Thoracic aorta (tissue), 2 donors: ENCODE results near the gene UBE2B. TPM values are rescaled to one million over a fixed set of nuclear protein-coding genes. Genes with fewer than 3 reads are reported as not detected.
"Not testable (repeated sequence)": the region's sequence is repeated elsewhere in the genome, so short reads cannot be mapped to it uniquely, and the experiment has no call there.

Experiments used
- ATAC-seq: fragments of 150-250 bp; one replicate; pipeline ENCODE4 v1.8.0; 2017; ENCODE audit warnings: low read depth; ENCODE audit not compliant: insufficient number of reproducible peaks, low FRiP score
- DNase-seq: peaks from one replicate; pipeline ENCODE4 v3.0.0-alpha.2; 2020; ENCODE audit warnings: low spot score
- H3K27ac ChIP-seq, 2 donors: fragments of 200-600 bp; sonication (generic); 1 replicate in 1 of 2; 2 replicates in 1 of 2; pipeline ENCODE4 v1.5.1; 2016; ENCODE audit warnings: mild to moderate bottlenecking in 2 of 2, moderate library complexity in 2 of 2
- H3K27me3 ChIP-seq: fragments of 200-600 bp; sonication (generic); replicated peaks from 2 replicates; pipeline ENCODE4 v1.6.0; 2016; ENCODE audit warnings: mild to moderate bottlenecking; ENCODE audit not compliant: insufficient read depth
- H3K36me3 ChIP-seq: fragments of 200-600 bp; sonication (generic); one replicate; pipeline ENCODE4 v1.5.1; 2016
- H3K4me1 ChIP-seq, 2 donors: fragments of 200-600 bp; sonication (generic); 1 replicate in 1 of 2; 2 replicates in 1 of 2; pipeline versions ENCODE4 v1.5.1 to v1.6.0; 2016; ENCODE audit warnings: low read depth in 2 of 2, mild to moderate bottlenecking in 1 of 2; ENCODE audit not compliant: control insufficient read depth in 1 of 2
- H3K4me3 ChIP-seq: fragments of 200-600 bp; sonication (generic); 2 replicates; pipeline ENCODE4 v1.5.1; 2016; ENCODE audit warnings: mild to moderate bottlenecking
- H3K9me3 ChIP-seq: fragments of 200-600 bp; sonication (generic); 2 replicates; pipeline ENCODE4 v1.5.1; 2016
- total RNA-seq, 2 donors: library from RNA; depleted of rRNA; stranded (reverse); fragments of >200 nt; gene quantifications; one replicate each; pipeline versions ENCODE4 v1.1.0 to v1.2.3, GENCODE V29; 2016
- TF ChIP-seq, protein P1 (sequence below): fragments of 200-600 bp; sonication (generic); IDR thresholded peaks from one replicate; pipeline ENCODE4 v1.5.1; 2019; ENCODE audit warnings: antibody characterized with exemption

The UBE2B gene
- total RNA-seq, 2 donors from 2014 or later = 21.1 to 82.1 TPM

- Histone ChIP-seq H3K27me3 (no peaks in the 10 kb centered on the region), H3K4me3 (no peak overlapping the region), H3K4me1 (no peaks in the 10 kb centered on the region), H3K36me3 (no peaks in the 10 kb centered on the region), H3K9me3 (no peaks in the 10 kb centered on the region), H3K27ac (no peak overlapping the region)
- TF ChIP-seq, protein P1, sequence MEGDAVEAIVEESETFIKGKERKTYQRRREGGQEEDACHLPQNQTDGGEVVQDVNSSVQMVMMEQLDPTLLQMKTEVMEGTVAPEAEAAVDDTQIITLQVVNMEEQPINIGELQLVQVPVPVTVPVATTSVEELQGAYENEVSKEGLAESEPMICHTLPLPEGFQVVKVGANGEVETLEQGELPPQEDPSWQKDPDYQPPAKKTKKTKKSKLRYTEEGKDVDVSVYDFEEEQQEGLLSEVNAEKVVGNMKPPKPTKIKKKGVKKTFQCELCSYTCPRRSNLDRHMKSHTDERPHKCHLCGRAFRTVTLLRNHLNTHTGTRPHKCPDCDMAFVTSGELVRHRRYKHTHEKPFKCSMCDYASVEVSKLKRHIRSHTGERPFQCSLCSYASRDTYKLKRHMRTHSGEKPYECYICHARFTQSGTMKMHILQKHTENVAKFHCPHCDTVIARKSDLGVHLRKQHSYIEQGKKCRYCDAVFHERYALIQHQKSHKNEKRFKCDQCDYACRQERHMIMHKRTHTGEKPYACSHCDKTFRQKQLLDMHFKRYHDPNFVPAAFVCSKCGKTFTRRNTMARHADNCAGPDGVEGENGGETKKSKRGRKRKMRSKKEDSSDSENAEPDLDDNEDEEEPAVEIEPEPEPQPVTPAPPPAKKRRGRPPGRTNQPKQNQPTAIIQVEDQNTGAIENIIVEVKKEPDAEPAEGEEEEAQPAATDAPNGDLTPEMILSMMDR = no peak
- ATAC-seq = no peak
- no peak for DNase-seq
Measured at GRCh38 chr5:134420343-134420742, 49.0 kb downstream of the UBE2B start.

- not testable (repeated sequence) for ATAC-seq, H3K9me3 ChIP-seq, H3K4me1 ChIP-seq, H3K27ac ChIP-seq, H3K27me3 ChIP-seq, DNase-seq, H3K36me3 ChIP-seq, H3K4me3 ChIP-seq
Measured at GRCh38 chr5:134421038-134421437, 49.7 kb downstream of the UBE2B start.

GRCh38 chr5:134422791-134423365 is 51.5 kb downstream of the UBE2B start:
- Histone ChIP-seq H3K4me3 (no peak overlapping the region), H3K27ac (no peak overlapping the region), H3K9me3 (no peaks in the 10 kb centered on the region), H3K4me1 (no peaks in the 10 kb centered on the region), H3K36me3 (no peaks in the 10 kb centered on the region), H3K27me3 (no peaks in the 10 kb centered on the region)
- ATAC-seq = no peak
- no peak for DNase-seq
- TF ChIP-seq, protein P1 = no peak

DNA sequence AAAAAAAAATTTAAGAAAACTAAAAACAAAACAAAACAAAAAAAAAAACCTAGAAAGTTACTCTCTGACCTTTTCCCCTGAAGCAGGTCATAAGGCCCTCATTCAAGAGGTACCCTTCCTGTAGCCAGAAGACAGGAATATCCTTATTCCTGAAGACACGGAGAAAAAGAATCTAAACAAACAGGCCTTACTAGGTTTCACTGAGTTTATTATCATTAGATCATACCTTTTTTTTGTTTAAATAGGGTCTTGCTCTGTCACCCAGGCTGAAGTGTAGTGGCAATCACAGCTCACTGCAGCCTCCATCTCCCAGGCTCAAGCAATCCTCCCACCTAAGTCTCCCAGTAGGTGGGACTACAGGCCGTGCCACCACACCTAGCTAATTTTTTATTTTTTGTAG is 52.0 kb downstream of the UBE2B start:
- Histone ChIP-seq H3K36me3 (no peaks in the 10 kb centered on the region), H3K27me3 (no peaks in the 10 kb centered on the region), H3K27ac (no peak overlapping the region), H3K9me3 (no peaks in the 10 kb centered on the region), H3K4me1 (no peaks in the 10 kb centered on the region), H3K4me3 (no peak overlapping the region)
- DNase-seq (no peak), ATAC-seq (no peak)
- TF ChIP-seq, protein P1 = no peak

GRCh38 chr5:134426361-134426760 is 55.0 kb downstream of the UBE2B start:
- Histone ChIP-seq H3K27me3 (no peaks in the 10 kb centered on the region), H3K4me3 (no peak overlapping the region), H3K27ac (no peak overlapping the region), H3K4me1 (no peaks in the 10 kb centered on the region), H3K36me3 (no peaks in the 10 kb centered on the region), H3K9me3 (no peaks in the 10 kb centered on the region)
- DNase-seq (no peak), ATAC-seq (no peak)
- TF ChIP-seq, protein P1 = no peak

- DNase-seq = no peak
- no peak for ATAC-seq
- Histone ChIP-seq H3K9me3 (no peaks in the 10 kb centered on the region), H3K4me1 (no peaks in the 10 kb centered on the region), H3K4me3 (no peak overlapping the region), H3K27me3 (no peaks in the 10 kb centered on the region), H3K27ac (no peak overlapping the region), H3K36me3 (no peaks in the 10 kb centered on the region)
- TF ChIP-seq, protein P1 = no peak
Measured at GRCh38 chr5:134427540-134428041, 56.2 kb downstream of the UBE2B start.
